K562 (cell line): ENCODE measurements around the gene LRRC71. TPM values are rescaled to one million over a fixed set of nuclear protein-coding genes. Genes with fewer than 3 reads are reported as not detected.

Experiments used
- ATAC-seq: fragments of 200-7000 bp; cut with Tn5 transposase; 3 replicates; pipeline ENCODE4 v1.9.1; 2020; ENCODE audit warnings: moderate library complexity
- BruUV-seq: library from RNA; stranded (reverse); fragments of 400-500 nt; replicated peaks from 2 replicates; lab custom pipeline; 2021; lab: Mats Ljungman, UMichigan
- CTCF ChIA-PET: fragments of 300-600 bp; formaldehyde crosslinking; extraction: SDS; loops from one replicate; lab custom pipeline; 2021; ENCODE audit warnings: low intra/inter-chr PET ratio; lab: Yijun Ruan, JAX
- POLR2A ChIA-PET: fragments of 300-600, 350-650 bp; sonication (Branson Sonifier 250); formaldehyde crosslinking; extraction: SDS; loops from one replicate; lab custom pipeline; 2021; ENCODE audit warnings: antibody characterized with exemption, inconsistent platforms; lab: Yijun Ruan, JAX
- DNase-seq, 4 experiments: peaks; one replicate each; pipeline versions ENCODE4 v3.0.0 to v3.0.0-alpha.2; 2011 to 2018; ENCODE audit warnings: low spot score in 3 of 4, mixed read lengths in 3 of 4; ENCODE audit errors: extremely low read depth in 1 of 4
- FAIRE-seq: peaks from 2 replicates; lab custom pipeline; 2011; peaks lifted over from hg19 to GRCh38; lab: Jason Lieb, UNC
- H2AFZ ChIP-seq: 2 replicates; pipeline ENCODE4 v1.6.0; 2011; ENCODE audit warnings: low read depth, low read length, control low read depth, inconsistent platforms
- H3K27ac ChIP-seq: fragments of 200-600 bp; 3 replicates; pipeline ENCODE4 v1.8.0; 2011; ENCODE audit warnings: low read depth, mild to moderate bottlenecking, control low read depth, inconsistent platforms, low read length, moderate library complexity, mixed read lengths; ENCODE audit errors: extremely low read depth
- H3K27me3 ChIP-seq, 2 experiments: fragments of 300-600 bp in 1 of 2; 2 replicates in 1 of 2; 3 replicates in 1 of 2; pipeline versions ENCODE4 v1.6.0 to v1.8.0; 2011; ENCODE audit warnings: inconsistent platforms in 2 of 2, low read length in 2 of 2, mild to moderate bottlenecking in 1 of 2, mixed read lengths in 1 of 2, moderate library complexity in 1 of 2; ENCODE audit not compliant: control insufficient read depth in 2 of 2, insufficient read depth in 2 of 2
- H3K36me3 ChIP-seq: fragments of 300-600 bp; 3 replicates; pipeline ENCODE4 v1.8.0; 2011; ENCODE audit warnings: mild to moderate bottlenecking, low read length, inconsistent platforms; ENCODE audit not compliant: control insufficient read depth, insufficient read depth
- H3K4me1 ChIP-seq, 2 experiments: fragments of 200-600 bp in 1 of 2; replicated peaks in 1 of 2; 2 replicates in 1 of 2; 3 replicates in 1 of 2; pipeline versions ENCODE4 v1.5.1 to v1.8.0; 2011; ENCODE audit warnings: inconsistent platforms in 2 of 2, low read length in 2 of 2, mild to moderate bottlenecking in 1 of 2, mixed read lengths in 1 of 2, moderate library complexity in 1 of 2; ENCODE audit not compliant: control insufficient read depth in 2 of 2, insufficient read depth in 2 of 2
- H3K4me2 ChIP-seq: 2 replicates; pipeline ENCODE4 v1.6.1; 2011; ENCODE audit warnings: low read length, control low read depth, inconsistent platforms, mixed read lengths; ENCODE audit not compliant: insufficient read depth
- H3K4me3 ChIP-seq: fragments of 200-600 bp; sonication (generic), shearing (Covaris generic); 2 replicates; pipeline ENCODE4 v1.5.1; 2016; ENCODE audit warnings: control low read depth, inconsistent platforms
- H3K79me2 ChIP-seq: fragments of 200-600 bp; 3 replicates; pipeline ENCODE4 v1.8.0; 2011; ENCODE audit warnings: low read length, inconsistent platforms; ENCODE audit not compliant: control insufficient read depth, insufficient read depth
- H3K9ac ChIP-seq, 2 experiments: 2 replicates each; pipeline versions ENCODE4 v1.6.0 to v1.6.1; 2011; ENCODE audit warnings: low read depth in 2 of 2, low read length in 2 of 2, control low read depth in 1 of 2, inconsistent platforms in 1 of 2, mild to moderate bottlenecking in 1 of 2, mixed read lengths in 1 of 2; ENCODE audit not compliant: insufficient read depth in 1 of 2
- H3K9me1 ChIP-seq: one replicate; pipeline ENCODE4 v1.6.0; 2011; ENCODE audit warnings: inconsistent platforms, mild to moderate bottlenecking, low read length, moderate library complexity; ENCODE audit not compliant: control insufficient read depth, insufficient read depth
- H3K9me3 ChIP-seq: replicated peaks from 2 replicates; pipeline ENCODE4 v1.5.1; 2011; ENCODE audit warnings: low read depth, low read length, inconsistent platforms; ENCODE audit not compliant: control insufficient read depth, insufficient read depth
- H4K20me1 ChIP-seq: replicated peaks from 2 replicates; pipeline ENCODE4 v1.6.1; 2011; ENCODE audit warnings: low read length, inconsistent platforms, mixed read lengths; ENCODE audit not compliant: control insufficient read depth, insufficient read depth
- CBX3 ChIP-seq, 2 experiments: IDR thresholded peaks; 1 replicate in 1 of 2; 2 replicates in 1 of 2; pipeline ENCODE4 v1.6.1; 2012; ENCODE audit warnings: inconsistent platforms in 2 of 2, low read length in 2 of 2, borderline replicate concordance in 1 of 2, control low read depth in 1 of 2
- CHAMP1 ChIP-seq: fragments of 450-650 bp; IDR thresholded peaks from 2 replicates; pipeline ENCODE4 v1.6.1; 2016; ENCODE audit warnings: mild to moderate bottlenecking
- ERF ChIP-seq: fragments of 450-650 bp; formaldehyde crosslinking; IDR thresholded peaks from 2 replicates; pipeline ENCODE4 v1.4.0; 2020; ENCODE audit warnings: mild to moderate bottlenecking, mixed read lengths
- ETV6 ChIP-seq, 3 experiments: fragments of 150-350 bp in 1 of 3; sonication (generic) in 1 of 3; formaldehyde crosslinking in 1 of 3; IDR thresholded peaks; 2 replicates each; pipeline versions ENCODE4 v1.6.1 to v1.8.0; 2014 to 2022; ENCODE audit warnings: borderline replicate concordance in 2 of 3, low read depth in 2 of 3, antibody characterized with exemption in 1 of 3, low read length in 1 of 3, mild to moderate bottlenecking in 1 of 3, missing genetic modification reagents in 1 of 3
- HBP1 ChIP-seq: fragments of 450-650 bp; formaldehyde crosslinking; IDR thresholded peaks from 2 replicates; pipeline ENCODE4 v1.4.0; 2022; ENCODE audit warnings: missing genetic modification characterization
- MAZ ChIP-seq, 2 experiments: fragments of 450-650 bp in 1 of 2; sonication (generic) in 1 of 2; formaldehyde crosslinking; IDR thresholded peaks in 1 of 2; conservative IDR thresholded peaks in 1 of 2; 2 replicates each; pipeline versions ENCODE4 v1.4.0 to v1.5.0; 2020; ENCODE audit warnings: mild to moderate bottlenecking in 1 of 2, missing genetic modification reagents in 1 of 2
- MTA1 ChIP-seq: fragments of 450-650 bp; IDR thresholded peaks from 2 replicates; pipeline ENCODE4 v1.6.1; 2017; ENCODE audit warnings: borderline replicate concordance
- NFIC ChIP-seq: fragments of 450-650 bp; IDR thresholded peaks from 2 replicates; pipeline ENCODE4 v1.6.1; 2017; ENCODE audit warnings: mild to moderate bottlenecking, inconsistent platforms
- NR2C1 ChIP-seq, 2 experiments: fragments of 450-650 bp; IDR thresholded peaks; 2 replicates each; pipeline ENCODE4 v1.6.1; 2017; ENCODE audit warnings: mild to moderate bottlenecking in 2 of 2, antibody characterized with exemption in 1 of 2, inconsistent platforms in 1 of 2, missing compliant biosample characterization in 1 of 2, missing genetic modification characterization in 1 of 2
- SAFB2 ChIP-seq: fragments of 200-400 bp; formaldehyde crosslinking; IDR thresholded peaks from 2 replicates; pipeline ENCODE4 v1.6.1; 2018; ENCODE audit warnings: borderline replicate concordance, low read length, low read depth, moderate library complexity; ENCODE audit not compliant: severe bottlenecking
- TAF9B ChIP-seq: fragments of 450-650 bp; IDR thresholded peaks from 2 replicates; pipeline ENCODE4 v1.6.1; 2018; ENCODE audit warnings: mild to moderate bottlenecking; ENCODE audit not compliant: partially characterized antibody
- TRIM28 ChIP-seq: fragments of 450-650 bp; IDR thresholded peaks from 2 replicates; pipeline ENCODE4 v1.6.1; 2017
- ZBED1 ChIP-seq: IDR thresholded peaks from 2 replicates; pipeline ENCODE4 v1.6.1; 2014
- WGBS: fragments of 100-300 bp; shearing (Covaris generic); methylation state at CpG from one replicate; pipeline ENCODE4 v1.1.6; 2016; ENCODE audit warnings: low coverage, mixed read lengths; ENCODE audit not compliant: insufficient coverage; ENCODE audit errors: missing lambda C conversion rate; 5-methylcytosine and 5-hydroxymethylcytosine counted together
- in situ Hi-C: fragments of 300-500 bp; cut with MboI; formaldehyde crosslinking; loops from 4 replicates; pipeline ENCODE4 v1.15.0; 2018; ENCODE audit warnings: inconsistent platforms, mixed read lengths
- intact Hi-C: fragments of 100-400 bp; cut with micrococcal nuclease; formaldehyde crosslinking; loops from 2 replicates; pipeline ENCODE4 v1.14.2; 2022
- polyA plus RNA-seq, 8 experiments: library from polyadenylated mRNA; depleted of rRNA in 4 of 8; stranded (reverse) in 5 of 8; unstranded in 3 of 8; fragments of >200 nt; fragmentation: Nextera tagmentation in 2 of 8; fragmentation: Illumina TruSeq in 1 of 8; extraction: Ambion mirVana in 2 of 8; extraction: Trizol in 1 of 8; gene quantifications; 2 replicates each; pipeline versions ENCODE4 v1.2.1 to v1.2.3, GENCODE V29; 2011 to 2014; ENCODE audit warnings: inconsistent platforms in 1 of 8, missing spikeins in 1 of 8
- total RNA-seq, 7 experiments: library from RNA; depleted of rRNA in 6 of 7; stranded (reverse); fragments of >200 nt in 6 of 7; fragmentation: Illumina TruSeq in 2 of 7; extraction: Trizol in 2 of 7; gene quantifications; 2 replicates each; pipeline versions ENCODE4 v1.2.1 to v1.2.3, GENCODE V29; 2011 to 2021; ENCODE audit warnings: low replicate concordance in 1 of 7

Gene LRRC71
- total and polyA plus RNA-seq, 9 of the 15 experiments (the other 6 are each of a cell fraction or from before 2014, with no cell fraction given): 0.06 to 1.2 (median 0.51) TPM; not detected in 1

DNA sequence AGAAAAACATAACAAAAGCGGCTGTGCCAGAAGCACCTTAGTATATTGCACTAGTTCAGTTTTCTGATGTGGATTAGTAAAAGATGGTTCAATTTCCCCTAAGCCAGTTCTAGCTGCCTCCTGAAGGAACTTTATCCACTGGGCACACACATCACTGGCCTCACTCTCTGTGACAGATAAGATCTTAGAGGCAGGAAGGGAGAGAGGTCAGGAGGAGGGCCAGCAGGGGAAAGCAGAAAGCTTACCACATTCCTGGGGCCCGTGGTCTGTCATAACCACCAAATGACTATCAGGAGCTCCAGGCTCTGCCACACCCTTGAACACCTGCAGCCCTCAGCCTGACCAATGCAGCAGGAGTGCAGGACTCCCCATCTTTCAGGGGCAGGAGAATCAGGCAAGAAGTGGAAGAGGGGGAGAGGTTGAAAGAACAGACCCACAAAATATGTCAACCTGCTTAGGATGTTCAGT lies 37.8 kb downstream of the LRRC71 start:
- no peaks in the 10 kb centered on the region for H3K27me3 ChIP-seq
- ATAC-seq (peak; percentile 92), FAIRE-seq (peak; percentile 93), DNase-seq (peak; percentile 92 to 95 (median 94))
- peaks cover 15 to 41% of the 10 kb centered on the region in 2 experiments for H3K4me1 ChIP-seq
- H3K79me2 ChIP-seq: no peaks in the 10 kb centered on the region
- intact Hi-C loops: loop anchor here (2.0 kb wide), 2 partner anchors 29 to 39 kb away; no protein-coding TSS in a partner anchor
- peaks cover 60% of the 10 kb centered on the region; the same call in 2 of the 3 replicates for H3K36me3 ChIP-seq
- H4K20me1 ChIP-seq: no peaks in the 10 kb centered on the region
- no peak overlapping the region for H3K4me3 ChIP-seq
- peak overlapping the region; percentile 7; the same call in 1 of the 2 replicates for H2AFZ ChIP-seq
- 0% methylated on average over 2 of the region's 2 CpGs for WGBS
- in situ Hi-C loops: loop anchor here (10.0 kb wide), 1 partner anchor 197 kb away; no protein-coding TSS in a partner anchor
- peak overlapping the region; percentile 57 for H3K27ac ChIP-seq
- no peak overlapping the region; a peak in 1 of 4 replicates for H3K9ac ChIP-seq
- CTCF ChIA-PET: no interaction called here
- peak overlapping the region; percentile 62 for H3K4me2 ChIP-seq
- H3K9me3 ChIP-seq: no peaks in the 10 kb centered on the region
- no TSS peak for BruUV-seq
- H3K9me1 ChIP-seq: no peaks in the 10 kb centered on the region
- POLR2A ChIA-PET: interaction anchor here (0.5 to 3.3 kb wide), 7 partner anchors 10 to 117 kb away, joined by 3 to 26 read pairs (median 3); no protein-coding TSS in a partner anchor
- peak; percentile 68 for TF ChIP-seq NR2C1 (IDR thresholded peaks at IDR 0.05)
- peak; percentile 84 for TF ChIP-seq NR2C1 (tag; IDR thresholded peaks at IDR 0.05)
- 0 out of 2 replicates have a peak, but pooled peaks have one; percentile 19 for TF ChIP-seq TRIM28
- 0 out of 2 replicates have a peak, but pooled peaks have one; percentile 55 for TF ChIP-seq CHAMP1
- TF ChIP-seq NFIC: peak; percentile 90
- peak in 1 of 2 experiments; percentile 69; a peak in 1 of 4 replicates for TF ChIP-seq ETV6 (IDR thresholded peaks at IDR 0.05; ENCODE audit: borderline replicate concordance in 1 of 2, low read depth in 2 of 2, low read length in 1 of 2)
- no peak for TF ChIP-seq ETV6 (CRISPR knock-in tag; IDR thresholded peaks at IDR 0.05; ENCODE audit: borderline replicate concordance)
- peak; percentile 78 to 82; a peak in 3 of 4 replicates for TF ChIP-seq MAZ (CRISPR knock-in tag; conservative IDR thresholded peaks at IDR 0.05 in 1 of 2, IDR thresholded peaks at IDR 0.05 in 1 of 2)
- peak; percentile 77 for TF ChIP-seq MTA1
- TF ChIP-seq ZBED1: peak; percentile 83
- TF ChIP-seq TAF9B: no peak
- TF ChIP-seq SAFB2: no peak
- TF ChIP-seq ERF (CRISPR knock-in tag): peak; percentile 81; the same call in 1 of the 2 replicates
- TF ChIP-seq CBX3 (IDR thresholded peaks at IDR 0.05; ENCODE audit: borderline replicate concordance in 1 of 2, low read length in 2 of 2): peak in 1 of 2 experiments; percentile 57; a peak in 1 of 3 replicates
- TF ChIP-seq HBP1: peak; percentile 46; the same call in 1 of the 2 replicates
